GM18868 (cell line): ENCODE data around the gene EIF2AK2.

Experiments
- ATAC-seq: cut with Tn5 transposase; IDR thresholded peaks from one replicate; pipeline ENCODE4 v1.9.1; 2021; ENCODE audit warnings: mild to moderate bottlenecking, moderate library complexity; ENCODE audit not compliant: unreplicated experiment

Gene EIF2AK2

DNA sequence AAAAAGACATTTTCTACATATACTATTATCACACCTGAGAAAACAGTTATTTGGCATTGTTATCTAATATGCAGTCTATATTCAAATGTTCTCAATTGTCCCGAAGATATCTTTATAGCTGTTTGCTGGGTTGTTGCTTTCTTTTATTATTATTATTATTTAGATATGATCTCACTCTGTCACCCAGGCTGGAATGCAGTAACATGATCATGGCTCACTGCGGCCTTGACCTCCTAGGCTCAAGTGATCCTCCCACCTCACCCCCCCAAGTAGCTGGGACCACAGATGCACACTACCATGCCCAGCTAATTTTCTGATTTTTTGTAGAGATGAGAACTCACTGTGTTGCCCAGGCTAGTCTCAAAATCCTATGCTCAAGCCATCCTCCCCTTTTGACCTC is 52.6 kb downstream of the EIF2AK2 start:
- no peak for ATAC-seq

DNA sequence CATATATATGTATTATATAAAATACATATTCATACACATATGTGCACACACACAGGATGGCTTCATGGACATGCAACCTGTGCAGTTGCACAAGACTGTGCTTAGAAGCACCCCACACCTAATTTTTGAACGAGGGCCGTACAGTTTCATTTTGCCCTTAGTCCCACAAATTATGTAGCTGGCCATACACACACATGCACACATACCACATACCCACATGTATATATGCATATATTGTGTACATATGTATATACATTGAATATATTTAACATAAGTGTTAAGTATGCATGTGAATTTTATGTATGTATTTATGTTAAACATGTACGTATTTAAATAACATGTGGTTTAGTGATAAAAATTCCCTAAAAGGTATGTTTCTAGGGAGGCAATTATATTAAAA is 54.2 kb downstream of the EIF2AK2 start:
- no peak for ATAC-seq

DNA sequence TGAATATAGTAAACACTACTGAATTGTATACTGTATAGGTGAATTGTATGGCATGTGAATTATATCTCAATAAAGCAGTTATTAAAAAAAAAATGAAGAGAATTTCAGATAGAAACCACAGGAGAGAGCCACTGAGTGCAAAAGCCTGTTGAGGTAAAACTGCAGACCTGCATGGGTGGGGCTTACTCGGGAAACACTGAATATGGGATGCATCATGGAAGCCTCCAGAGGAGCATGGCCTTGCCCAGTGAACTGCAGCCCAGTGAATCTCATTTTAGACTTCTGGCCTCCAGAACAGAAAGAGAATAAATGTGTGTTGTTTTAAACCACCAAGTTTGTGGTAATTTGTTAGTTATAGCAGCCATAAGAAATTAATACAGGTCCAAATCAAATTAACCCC is 56.7 kb downstream of the EIF2AK2 start:
- no peak for ATAC-seq

DNA sequence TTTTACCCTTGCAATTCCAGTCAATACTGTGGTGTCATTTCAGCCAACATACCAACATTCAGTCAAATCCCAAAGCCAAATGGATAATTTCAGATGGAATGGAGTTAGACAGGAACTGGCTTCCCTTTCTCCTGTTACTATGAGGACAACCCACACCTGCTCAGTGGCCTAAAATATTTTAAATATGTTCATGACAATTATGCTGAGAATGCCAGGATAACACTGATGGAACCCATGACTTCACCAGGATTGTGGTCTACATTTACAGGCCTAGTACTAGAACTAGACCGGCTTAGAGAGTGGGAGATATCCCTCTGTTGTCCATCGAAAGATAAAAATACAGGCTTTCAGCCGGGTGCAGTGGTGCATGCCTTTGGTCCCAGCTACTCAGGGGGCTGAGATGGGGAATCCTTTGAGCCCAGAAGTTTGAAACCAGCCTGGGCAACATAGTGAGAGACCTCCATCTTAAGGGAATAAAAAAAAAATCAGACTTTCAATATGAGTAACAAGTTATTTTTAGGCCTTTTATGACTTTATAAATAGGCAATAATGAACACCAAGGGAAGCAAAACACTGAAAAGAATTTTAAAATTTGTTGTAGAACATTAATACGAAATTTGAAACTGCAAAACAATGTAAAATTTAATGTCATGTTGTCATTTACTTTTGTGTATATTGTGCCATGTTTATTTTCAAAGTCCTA is 58.2 kb downstream of the EIF2AK2 start:
- ATAC-seq, result no peak

- no peak for ATAC-seq
Observed at GRCh38 chr2:37096568-37096967, 60.2 kb downstream of the EIF2AK2 start.

DNA sequence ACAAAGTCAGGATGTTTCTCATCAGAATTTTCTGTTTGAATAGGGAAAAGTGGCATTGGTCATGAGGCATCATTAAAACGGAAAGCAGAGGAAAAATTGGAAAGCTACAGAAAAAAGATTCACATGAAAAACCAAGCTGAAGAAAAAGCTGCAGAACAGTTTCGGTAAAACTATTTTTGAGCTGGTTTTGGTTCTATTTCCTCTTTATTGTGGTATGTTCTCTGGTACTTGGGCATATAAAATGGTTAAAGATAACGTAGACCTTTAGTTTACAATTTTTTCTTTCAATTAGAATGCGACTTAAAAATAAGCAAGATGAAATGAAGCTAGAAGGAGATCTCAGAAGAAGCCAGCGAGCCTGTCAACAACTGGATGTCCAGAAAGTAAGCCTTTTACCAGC is 64.9 kb downstream of the EIF2AK2 start:
- ATAC-seq, result peak; percentile 53

GRCh38 chr2:37090019-37090477 is 66.7 kb downstream of the EIF2AK2 start:
- peak; percentile 81 for ATAC-seq

DNA sequence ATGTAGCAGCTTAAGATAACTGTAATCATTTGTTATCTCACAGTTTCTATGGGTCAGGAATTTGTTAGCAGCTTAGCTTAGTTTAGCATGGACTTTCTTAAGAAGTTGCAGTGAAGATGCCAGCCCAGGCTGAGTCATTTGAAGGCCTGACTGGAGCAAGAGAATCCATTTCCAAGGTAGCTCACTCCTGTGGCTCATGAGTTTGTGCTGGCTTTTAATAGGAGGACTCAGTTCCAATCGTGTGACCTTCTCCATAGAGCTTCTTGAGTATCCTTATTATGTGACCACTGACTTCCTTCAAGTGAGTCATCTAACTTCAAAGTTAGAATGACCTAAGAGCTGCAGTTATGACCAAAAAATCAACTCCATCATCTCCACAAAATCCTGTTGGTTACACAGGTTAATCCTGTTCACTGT is 71.0 kb downstream of the EIF2AK2 start:
- no peak for ATAC-seq

DNA sequence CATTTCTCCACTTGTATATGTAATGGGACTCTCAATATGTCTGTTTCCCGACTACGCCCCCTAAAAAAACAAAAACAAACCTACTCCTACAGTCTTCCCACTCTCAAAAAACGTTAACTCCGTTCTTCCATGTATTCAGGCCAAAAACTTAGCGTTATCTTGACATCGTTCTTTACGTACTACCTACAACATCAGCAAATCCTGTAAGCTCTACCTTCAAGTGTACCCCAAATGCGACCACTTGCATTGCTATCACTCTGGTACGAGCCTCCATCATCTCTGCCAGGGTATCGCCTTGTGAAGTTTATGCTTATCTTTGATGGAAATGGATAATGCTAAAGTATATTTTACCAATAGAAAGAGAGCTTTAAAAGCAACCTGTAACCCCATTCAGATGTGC is 72.0 kb downstream of the EIF2AK2 start:
- ATAC-seq, result no peak

DNA sequence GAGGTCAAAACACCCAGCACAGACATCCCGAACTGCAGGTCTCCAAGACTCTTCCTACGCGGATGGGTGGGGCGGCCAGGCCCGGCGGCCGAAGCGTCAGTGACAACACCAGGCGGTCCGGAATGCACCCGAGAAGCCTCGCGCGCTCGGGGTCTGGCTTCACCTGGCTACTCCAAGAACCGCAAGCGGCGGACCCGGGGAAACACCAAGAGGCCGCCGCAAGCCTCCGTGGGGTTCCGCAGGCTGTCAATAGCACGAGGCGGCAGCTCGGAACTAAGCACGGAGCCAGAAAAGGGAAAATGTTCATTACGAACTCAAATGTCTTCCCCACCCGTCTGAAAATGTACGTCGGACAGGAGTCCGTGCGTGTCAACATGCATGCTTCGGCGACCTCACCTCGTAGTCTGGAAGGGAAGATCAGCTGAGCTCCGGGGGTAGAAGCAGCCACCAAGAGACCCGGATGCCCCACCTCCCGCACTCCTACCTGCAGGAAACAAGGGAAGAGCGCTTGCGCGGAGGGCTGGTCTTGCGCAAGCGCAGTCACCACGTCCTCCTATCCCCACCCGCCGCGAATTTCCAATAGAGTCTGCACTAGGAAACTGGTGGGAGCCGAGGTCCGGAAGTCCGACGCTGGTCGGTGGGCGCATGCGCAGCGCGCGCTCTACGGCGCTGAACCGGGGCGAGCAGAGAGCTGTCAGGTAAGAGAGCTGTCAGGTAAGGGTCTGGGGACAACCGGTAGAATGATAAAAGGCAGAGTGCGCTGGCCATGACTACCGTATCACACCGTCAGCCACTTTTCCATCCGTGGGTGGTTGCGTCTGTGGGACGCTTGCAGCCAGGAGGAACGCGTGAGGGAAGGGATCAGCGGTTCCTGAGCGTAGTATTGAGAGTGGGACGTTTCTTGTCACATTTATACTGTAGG is 72.6 kb downstream of the EIF2AK2 start, which contains the start of the genes GPATCH11 and HEATR5B:
TSS of gene GPATCH11 (plus strand) at position 646 of the 922 bp plus-strand sequence. CDS start 3,864 bp downstream, outside the sequence.
TSS of gene HEATR5B (minus strand) at position 500 of the 922 bp plus-strand sequence. CDS start 958 bp downstream, outside the sequence.
- ATAC-seq, result peak; percentile 82

DNA sequence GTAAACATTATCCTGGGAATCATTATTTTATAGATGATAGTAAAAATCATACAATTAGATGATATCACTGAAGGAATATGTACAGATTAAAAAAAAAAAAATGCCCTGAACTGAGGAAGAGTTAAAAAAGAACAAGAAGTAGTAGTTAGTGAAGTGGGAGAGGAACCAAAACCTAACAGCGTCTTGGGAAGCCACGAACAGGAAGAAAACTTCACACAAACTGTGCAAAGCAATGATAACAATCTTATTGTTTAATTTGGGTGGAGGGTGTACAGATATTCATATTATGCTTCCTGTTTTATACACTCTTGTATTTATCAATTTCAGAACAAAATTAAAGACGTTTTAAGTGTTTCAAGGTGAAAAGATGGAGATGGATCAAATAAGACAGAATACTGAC is 76.1 kb downstream of the EIF2AK2 start:
- no peak for ATAC-seq

GRCh38 chr2:37080266-37080665 is 76.5 kb downstream of the EIF2AK2 start:
- no peak for ATAC-seq

DNA sequence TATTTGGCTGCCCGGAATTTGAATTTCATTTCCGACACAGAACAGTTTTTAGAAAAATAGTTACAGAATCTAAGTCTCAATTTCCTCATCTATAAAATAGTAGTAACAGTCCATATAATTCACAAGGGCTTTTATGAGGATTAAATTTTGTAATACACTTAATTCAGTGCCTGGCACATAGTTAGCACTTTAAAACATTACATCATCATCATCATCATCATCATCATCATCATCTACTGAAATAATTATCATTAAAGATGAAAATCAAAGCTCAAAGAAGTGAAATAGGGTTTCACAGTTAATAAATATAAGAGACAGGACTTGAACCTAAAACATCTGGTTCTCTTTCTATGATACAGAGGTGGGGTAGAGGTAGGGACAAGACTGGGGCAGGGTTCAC is 85.8 kb downstream of the EIF2AK2 start:
- ATAC-seq, result no peak

GRCh38 chr2:37068686-37069085 is 88.1 kb downstream of the EIF2AK2 start:
- no peak for ATAC-seq

GRCh38 chr2:37061776-37062175 is 95.0 kb downstream of the EIF2AK2 start:
- no peak for ATAC-seq

DNA sequence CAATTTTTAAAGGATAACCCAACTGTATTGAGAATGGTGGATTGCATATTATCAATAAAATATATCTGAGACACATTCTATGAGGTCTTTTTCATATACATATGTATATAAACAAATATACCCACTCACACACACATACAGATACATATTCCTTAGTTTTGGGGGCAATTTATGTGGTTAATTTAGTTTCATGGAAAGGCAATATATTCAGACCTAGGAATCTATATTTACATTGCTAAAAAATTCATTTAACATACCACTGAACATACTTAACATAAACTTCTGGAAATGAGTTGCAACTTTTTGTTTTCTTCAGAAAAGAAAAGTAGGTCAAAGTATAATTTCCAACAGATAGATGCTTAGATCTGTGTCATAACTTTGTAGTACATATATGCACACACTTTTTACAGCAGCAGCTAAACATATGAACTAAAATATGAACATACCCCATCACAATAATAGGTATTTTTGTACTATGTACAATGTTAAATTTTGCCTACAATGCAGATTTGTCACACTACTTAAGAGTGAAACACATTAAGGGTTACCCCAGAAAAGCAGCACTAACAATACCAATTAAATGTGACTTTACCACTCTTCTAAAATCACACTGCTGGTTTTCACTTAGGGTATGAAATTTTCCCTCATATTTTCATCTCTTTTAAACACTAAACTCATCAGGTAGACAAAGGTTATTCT is 95.6 kb downstream of the EIF2AK2 start:
- no peak for ATAC-seq

DNA sequence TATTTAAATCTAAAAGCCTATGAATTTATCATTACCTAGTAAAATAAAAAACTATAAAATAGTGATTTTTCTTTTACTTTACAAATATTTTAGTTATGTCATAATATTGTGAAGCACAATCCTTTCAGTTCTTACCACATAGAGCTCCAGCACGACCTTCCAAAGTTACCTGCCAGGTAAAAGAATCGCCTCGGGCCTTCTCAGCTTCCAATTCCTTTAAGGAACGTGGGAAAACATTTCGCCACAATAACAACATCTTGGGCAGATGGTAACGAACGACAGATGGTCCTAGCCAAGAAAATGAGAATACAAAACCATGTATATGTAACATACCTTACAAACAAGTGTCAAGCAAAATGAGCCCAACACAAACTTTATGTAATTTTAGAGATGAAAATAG is 96.3 kb downstream of the EIF2AK2 start:
- no peak for ATAC-seq

DNA sequence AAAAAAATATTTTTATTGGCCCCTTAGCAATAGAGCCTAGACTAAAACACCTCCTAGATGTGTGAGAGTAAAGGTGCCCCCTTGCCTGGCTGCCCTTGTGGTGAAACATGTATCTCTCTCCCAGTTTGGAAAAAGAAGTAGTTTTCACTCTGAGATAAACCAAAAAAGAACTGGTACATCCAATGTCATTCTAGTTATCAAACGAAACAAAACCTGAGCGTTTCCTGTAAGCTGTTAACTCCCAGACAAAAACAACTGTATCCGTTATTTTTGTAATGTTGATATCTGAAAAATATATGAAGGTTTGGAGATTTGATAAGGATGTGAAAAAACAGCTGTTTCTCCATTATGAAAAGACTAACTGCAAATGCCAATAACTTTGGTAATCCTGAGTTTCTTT is 96.9 kb downstream of the EIF2AK2 start:
- ATAC-seq, result no peak

DNA sequence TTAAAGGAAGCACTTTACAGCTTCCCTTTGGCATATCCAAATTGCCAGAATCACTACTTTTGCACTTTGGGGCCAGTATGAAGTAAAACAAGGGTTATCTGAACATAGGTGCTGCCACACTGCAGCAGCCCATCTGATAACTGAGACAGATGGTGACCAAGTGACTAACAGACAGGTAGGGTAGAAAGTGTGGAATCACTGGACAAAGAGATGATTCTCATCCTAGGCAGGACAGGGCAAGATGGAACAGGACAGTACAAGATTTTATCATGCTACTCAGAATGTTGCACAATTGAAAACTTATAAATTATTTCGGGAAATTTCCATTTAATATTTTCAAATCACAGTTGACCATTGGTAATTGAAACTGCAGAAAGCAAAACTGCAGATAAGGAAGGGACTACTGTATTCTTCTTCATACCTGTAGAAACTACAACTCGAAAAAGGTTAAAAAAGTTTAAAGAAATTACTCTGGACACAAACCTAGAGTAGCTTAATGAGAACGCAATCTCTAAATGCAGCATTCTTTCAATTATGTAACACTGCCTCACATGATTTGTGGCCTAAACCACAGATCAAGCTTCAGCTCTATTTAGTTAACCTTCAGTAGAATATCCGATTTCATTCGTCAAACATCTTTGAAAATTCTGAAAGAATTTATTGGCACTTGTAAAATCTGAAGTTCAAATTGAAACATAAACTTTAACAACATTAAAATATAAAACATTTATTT is 104.0 kb downstream of the EIF2AK2 start:
- ATAC-seq, result no peak
